ENCODE data around the gene ETS1.

The ETS1 gene

DNA sequence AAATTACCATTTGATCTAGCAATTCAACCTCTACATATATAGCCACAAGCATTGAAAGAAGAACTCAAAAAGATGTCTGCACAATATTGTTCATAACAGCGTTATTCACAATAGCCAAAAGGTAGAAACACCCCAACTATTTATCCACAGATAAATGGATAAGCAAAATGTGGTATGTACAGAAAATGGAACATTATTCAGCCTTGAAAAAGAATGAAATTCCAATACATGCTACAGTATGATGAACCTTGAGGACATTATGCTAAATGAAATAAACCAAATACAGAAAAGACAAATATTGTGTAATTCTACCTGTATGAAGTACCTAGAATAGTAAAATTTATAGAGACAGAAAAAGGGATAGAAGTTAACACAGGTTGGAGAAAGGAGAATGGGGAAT lies 2.6 kb upstream of the ETS1 start:
- no peak for DNase-seq (ENCODE audit: low read depth, low spot score)
- TF ChIP-seq, protein P1, sequence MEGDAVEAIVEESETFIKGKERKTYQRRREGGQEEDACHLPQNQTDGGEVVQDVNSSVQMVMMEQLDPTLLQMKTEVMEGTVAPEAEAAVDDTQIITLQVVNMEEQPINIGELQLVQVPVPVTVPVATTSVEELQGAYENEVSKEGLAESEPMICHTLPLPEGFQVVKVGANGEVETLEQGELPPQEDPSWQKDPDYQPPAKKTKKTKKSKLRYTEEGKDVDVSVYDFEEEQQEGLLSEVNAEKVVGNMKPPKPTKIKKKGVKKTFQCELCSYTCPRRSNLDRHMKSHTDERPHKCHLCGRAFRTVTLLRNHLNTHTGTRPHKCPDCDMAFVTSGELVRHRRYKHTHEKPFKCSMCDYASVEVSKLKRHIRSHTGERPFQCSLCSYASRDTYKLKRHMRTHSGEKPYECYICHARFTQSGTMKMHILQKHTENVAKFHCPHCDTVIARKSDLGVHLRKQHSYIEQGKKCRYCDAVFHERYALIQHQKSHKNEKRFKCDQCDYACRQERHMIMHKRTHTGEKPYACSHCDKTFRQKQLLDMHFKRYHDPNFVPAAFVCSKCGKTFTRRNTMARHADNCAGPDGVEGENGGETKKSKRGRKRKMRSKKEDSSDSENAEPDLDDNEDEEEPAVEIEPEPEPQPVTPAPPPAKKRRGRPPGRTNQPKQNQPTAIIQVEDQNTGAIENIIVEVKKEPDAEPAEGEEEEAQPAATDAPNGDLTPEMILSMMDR (IDR thresholded peaks at IDR 0.05; ENCODE audit: low read depth, low read length) = no peak
- in situ Hi-C loops (cut with HindIII; ENCODE audit: low sequenced_read_pairs) = no loop called here
- H3K4me3 ChIP-seq (ENCODE audit: low read depth, low read length) = no peak overlapping the region

DNA sequence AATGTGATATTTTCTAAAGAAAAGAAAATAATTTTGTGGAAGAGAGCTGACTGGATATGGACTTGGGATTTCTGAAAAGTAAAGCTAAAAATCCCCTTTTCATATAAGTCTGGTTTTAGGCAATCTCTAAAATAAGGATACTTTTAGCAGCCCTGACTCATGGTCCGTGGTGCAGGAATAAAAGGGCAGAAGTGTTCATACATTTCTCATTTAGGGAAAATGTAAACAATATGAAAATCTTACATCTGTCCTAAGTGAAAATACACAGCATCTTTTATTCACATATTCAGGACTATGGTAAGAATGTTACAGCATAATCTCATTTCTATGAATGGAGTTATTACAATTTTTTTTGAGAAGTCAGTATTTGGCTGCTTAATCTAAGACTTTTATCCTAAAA lies 735 bp upstream of the ETS1 start:
- H3K4me3 ChIP-seq (ENCODE audit: low read depth, low read length) = no peak overlapping the region
- in situ Hi-C loops (cut with HindIII; ENCODE audit: low sequenced_read_pairs) = no loop called here
- DNase-seq (ENCODE audit: low read depth, low spot score) = no peak
- TF ChIP-seq, protein P1 (IDR thresholded peaks at IDR 0.05; ENCODE audit: low read depth, low read length) = no peak

DNA sequence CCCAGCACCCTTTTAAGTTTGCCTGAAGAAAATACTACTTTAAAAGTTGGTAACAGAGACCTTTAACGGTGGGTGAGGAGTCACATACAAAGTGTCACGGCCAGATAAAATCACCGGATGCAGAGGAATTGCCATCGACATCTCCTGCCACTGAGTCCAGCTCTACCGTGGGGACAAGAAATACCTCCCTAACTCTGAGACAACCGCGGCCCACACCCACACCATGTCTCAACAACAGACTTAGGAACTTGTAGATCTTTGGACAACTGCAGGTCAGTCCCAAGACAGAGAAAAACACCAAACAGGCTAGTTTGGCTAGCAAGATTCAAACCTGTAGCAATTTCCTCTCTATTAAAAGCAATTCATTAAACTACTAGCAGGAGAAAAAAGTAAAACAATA lies 669 bp downstream of the ETS1 start:
- TF ChIP-seq, protein P1 (IDR thresholded peaks at IDR 0.05; ENCODE audit: low read depth, low read length) = no peak
- no peak for DNase-seq (ENCODE audit: low read depth, low spot score)
- no peak overlapping the region for H3K4me3 ChIP-seq (ENCODE audit: low read depth, low read length)
- in situ Hi-C loops (cut with HindIII; ENCODE audit: low sequenced_read_pairs) = no loop called here

DNA sequence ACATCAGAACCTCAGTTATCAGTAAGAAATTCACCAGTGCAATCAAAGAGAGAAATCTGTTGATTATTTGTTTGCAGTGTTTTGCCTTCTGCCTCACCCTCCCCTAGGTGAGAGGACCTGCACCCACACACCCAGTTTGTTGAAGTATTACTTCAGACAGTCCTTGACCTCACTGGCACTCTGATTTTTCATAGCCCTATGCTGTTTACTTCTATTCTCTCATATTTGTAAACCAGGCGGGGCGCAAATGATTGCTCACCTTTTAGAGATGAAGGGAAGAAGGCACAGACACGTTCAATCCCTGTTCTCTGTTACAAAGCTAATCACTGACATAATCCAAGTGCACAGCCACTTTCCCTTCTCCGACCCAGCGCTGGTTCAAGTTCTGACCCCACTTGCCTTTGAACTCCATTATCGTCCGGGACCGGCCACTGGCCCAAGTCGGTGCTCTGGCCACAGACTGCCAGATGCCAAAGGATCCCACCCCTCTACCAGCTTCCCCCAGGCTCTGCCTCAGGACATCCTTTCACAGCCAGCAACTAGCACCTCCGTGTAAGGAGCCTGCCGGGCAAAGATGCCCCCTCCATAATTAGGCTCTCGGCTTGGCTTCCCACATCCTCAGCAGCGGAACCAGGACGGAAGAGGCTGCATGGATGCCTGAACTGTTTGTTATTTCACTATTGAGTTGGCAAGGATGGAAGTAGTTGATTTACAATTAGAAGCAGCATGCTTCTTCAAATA lies 1.7 kb downstream of the ETS1 start:
- no peak overlapping the region for H3K4me3 ChIP-seq (ENCODE audit: low read depth, low read length)
- DNase-seq (ENCODE audit: low read depth, low spot score) = no peak
- TF ChIP-seq, protein P1 (IDR thresholded peaks at IDR 0.05; ENCODE audit: low read depth, low read length) = no peak
- in situ Hi-C loops (cut with HindIII; ENCODE audit: low sequenced_read_pairs) = no loop called here

DNA sequence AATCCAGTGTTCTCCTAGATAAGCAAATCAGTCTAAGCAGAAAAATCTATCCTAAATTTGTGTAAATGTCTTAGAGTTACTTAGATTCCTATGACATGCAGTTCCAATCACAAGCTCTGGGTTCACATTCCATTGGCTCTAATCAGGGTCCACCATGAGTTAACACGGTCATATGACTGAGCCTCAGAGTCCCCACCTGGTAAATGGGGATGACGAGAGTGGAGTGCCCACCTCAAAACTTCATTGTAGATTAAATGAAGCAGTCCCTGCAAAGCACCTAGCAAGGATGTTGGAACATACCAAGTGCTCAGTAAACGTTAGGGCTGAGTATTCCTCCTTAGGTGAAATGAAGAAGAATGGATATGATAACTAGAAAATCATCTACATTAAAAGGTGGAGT lies 3.1 kb downstream of the ETS1 start:
- H3K4me3 ChIP-seq (ENCODE audit: low read depth, low read length) = no peak overlapping the region
- no peak for DNase-seq (ENCODE audit: low read depth, low spot score)
- TF ChIP-seq, protein P1 (IDR thresholded peaks at IDR 0.05; ENCODE audit: low read depth, low read length) = no peak
- in situ Hi-C loops (cut with HindIII; ENCODE audit: low sequenced_read_pairs) = no loop called here

DNA sequence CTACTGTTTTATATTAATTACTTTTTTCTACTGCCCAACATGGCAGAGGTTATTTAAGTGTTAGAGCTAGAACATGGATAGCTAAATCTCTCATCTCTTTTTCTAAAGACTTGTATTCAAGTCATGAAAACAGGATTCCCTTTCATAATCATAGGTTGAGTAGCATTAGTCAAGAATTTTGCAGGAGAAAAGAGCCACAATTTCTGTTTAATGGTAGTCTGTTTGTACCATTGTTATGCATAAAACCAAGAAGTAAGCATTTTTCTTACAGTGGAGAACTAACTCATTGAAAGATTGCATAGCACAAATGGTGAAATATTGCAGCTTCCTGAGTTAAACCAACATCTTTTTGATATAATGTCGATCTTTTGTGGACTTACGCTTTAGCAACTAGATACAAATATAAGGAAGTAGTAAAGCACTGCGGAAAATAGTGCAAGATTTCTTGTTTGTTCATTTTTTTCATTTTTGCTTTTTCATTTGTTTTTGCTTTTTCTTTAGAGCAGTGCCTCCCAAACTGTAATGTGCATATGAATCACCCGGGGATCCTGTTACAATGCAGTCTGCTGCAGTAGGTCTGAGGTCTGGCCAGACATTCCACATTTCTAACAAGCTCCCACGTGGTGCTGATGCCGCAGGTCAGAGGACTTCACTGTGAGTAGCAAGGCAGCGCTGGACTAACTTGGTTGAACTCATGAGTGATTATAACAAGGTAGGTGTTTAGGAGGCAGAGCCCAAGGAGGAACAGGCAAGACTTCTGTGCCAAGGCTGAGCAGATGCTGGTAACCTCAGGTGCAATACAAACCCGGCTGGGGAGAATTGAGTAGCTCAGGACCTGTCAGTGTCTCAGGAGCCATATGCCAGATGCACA lies 4.6 kb downstream of the ETS1 start:
- TF ChIP-seq, protein P1 (IDR thresholded peaks at IDR 0.05; ENCODE audit: low read depth, low read length) = no peak
- DNase-seq (ENCODE audit: low read depth, low spot score) = peak; percentile 95
- no peak overlapping the region for H3K4me3 ChIP-seq (ENCODE audit: low read depth, low read length)
- in situ Hi-C loops (cut with HindIII; ENCODE audit: low sequenced_read_pairs) = no loop called here

Measured in astrocyte of the spinal cord (primary cell).